NCI-H446 (cell line): ENCODE measurements around the gene NRG3.

ENCODE experiments used
- DNase-seq, 2 experiments: peaks; one replicate each; lab custom pipeline; 2025; lab: John Stamatoyannopoulos, UW

NRG3 gene

DNA sequence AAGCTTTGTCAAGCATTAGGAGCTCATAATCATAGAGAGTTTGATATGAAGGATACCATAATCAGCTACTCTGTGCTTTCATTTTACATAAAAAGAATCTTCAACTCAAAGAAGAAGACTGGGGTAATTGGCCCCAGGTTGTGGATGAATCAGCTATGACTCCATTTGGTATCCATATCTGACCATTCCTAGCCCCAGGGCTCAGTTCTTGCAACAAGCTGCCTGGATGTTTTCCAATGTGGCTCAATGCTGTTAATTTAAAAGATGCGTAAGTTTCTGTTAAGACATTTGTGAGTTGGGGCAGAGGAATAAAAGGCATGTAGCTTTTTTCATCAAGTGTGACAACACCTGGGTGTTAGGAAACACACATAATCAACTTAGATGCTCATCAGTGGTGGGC is 951.1 kb downstream of the NRG3 start:
- DNase-seq, result no peak

GRCh38 chr10:82827901-82828300 is 952.9 kb downstream of the NRG3 start:
- no peak for DNase-seq

DNA sequence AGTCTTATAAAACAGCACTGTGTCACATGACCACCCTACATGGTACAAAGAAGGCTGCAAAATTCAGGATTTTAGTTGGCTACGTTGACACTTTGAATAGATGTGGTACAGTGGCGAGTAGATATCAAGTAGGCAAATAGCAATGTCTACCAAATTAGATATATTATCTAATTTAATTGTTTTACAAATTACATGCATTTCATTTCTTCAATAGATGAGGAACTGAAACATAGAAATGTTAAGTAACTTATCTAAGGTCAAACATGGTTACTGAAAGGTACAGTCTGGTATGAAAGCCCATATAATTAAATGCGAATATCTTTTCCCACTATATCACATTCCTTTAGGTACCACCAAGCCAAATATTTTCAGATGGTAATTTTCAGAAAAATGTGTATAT is 972.2 kb downstream of the NRG3 start:
- DNase-seq, result no peak

DNA sequence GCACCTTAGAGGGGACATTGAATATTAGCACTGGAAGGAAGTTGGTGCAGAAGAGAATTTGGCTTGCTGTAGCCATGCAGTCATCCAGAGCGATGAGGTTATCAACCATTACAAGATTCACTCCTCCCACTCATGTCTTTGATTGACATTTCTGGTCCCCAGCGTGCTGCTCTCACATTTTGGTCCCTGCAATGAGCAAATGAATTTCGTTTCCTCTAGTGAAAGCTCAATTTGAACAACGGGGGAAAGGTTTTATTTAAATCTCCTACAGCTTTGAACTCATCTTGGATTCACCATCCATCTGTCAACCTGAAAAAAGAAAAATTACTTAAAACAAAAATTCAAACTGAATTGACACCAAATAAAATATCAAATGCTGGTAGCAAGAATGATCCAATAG is 975.2 kb downstream of the NRG3 start:
- no peak for DNase-seq

GRCh38 chr10:82856957-82857613 is 982.1 kb downstream of the NRG3 start:
- no peak for DNase-seq

- no peak for DNase-seq
Observed at GRCh38 chr10:82861889-82862288, 986.9 kb downstream of the NRG3 start.

GRCh38 chr10:82865366-82865765 is 990.4 kb downstream of the NRG3 start:
- DNase-seq, result no peak

DNA sequence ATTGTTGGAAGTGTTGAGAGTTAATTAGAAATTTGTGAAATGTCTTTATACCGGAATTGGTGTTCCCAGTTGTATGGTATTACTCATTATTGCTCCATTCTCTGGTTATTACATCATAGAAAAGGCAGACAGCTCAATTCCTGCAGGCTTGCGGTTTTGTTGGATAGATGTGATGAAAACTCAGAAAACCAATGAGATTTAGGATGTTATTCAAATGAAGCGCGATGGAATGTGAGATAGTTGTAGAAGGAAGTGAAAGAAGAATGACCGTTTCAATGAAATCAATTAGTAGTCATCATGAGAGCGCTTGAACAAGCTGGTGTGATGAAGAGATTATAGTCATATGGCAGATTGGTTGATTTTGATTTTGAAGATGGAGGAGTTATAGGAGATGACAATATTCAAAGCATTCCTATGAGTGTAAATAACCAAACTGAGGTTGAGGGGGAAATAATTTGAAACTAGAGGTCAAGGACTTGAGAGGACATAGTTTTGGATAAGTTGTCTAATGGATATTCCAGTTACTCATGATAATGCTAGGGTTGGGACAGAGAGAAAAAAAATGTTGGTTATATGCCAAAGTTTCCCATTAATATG is 991.5 kb downstream of the NRG3 start:
- DNase-seq, result no peak

GRCh38 chr10:82867056-82867455 is 992.1 kb downstream of the NRG3 start:
- no peak for DNase-seq

DNA sequence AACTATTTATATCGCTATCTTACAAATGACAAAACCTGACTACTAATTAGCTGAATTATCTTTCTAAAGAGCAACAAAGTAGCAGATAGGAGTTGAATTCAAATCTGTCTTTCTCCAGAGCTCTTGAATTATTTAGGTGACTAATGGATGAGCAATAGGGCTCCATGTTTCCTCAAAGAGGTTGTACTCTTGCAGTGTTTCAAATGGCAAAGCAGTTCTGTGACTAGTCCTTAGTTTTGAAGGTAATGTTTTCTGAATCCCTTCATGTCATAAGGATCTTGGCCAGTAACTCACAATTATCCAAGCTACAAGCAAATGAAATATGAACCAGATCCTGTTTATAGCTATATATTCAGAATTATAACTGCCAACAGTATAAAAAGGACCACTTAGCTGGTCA is 999.7 kb downstream of the NRG3 start:
- no peak for DNase-seq

- no peak for DNase-seq
Observed at GRCh38 chr10:82880776-82881290, 1005.8 kb downstream of the NRG3 start.

DNA sequence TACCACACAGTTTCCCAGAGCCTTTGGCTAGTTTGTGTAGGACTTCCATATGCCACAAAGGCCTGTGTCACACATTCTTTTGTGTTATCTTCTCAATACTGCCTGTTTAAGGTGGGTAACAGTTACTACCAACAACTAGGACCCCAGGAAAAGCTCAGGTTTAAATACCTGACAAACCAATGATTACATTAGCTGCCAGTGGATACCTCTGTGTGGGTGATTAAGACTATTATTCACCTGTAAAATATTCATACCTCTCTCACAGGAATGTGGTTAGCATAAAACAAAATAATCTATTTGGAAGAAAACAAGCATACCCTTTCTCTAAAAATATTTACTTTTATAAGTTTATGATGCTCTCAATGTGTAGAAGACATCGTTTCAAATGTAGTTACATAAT is 1007.7 kb downstream of the NRG3 start:
- no peak for DNase-seq

DNA sequence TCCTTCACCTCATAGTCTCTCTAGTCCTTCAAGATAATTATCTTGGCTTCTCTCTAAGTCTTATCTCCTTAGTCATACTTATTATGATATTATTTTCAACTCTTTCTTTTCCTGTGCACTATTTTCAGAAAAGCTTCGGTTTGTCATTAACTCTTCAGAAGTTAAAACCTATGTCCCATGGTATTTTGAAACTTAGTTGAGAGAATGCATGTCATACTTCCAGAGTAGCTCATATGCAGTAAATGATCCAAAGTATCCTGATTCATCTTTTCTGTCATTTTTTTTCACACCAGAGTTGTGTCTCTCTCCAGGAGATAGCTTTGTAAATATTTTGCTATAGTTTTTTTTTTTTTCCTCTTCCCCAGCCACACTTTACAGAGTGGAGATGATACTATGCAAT is 1008.6 kb downstream of the NRG3 start:
- no peak for DNase-seq

- DNase-seq, result peak; percentile 7 to 16
Observed at GRCh38 chr10:82887488-82887887, 1012.5 kb downstream of the NRG3 start.

- DNase-seq, result no peak
Observed at GRCh38 chr10:82888809-82889455, 1013.9 kb downstream of the NRG3 start.

GRCh38 chr10:82889728-82890127 is 1014.7 kb downstream of the NRG3 start:
- DNase-seq, result peak in 1 of 2 experiments; percentile 3

GRCh38 chr10:82890573-82890972 is 1015.6 kb downstream of the NRG3 start:
- DNase-seq, result no peak

GRCh38 chr10:82908096-82908495 is 1033.1 kb downstream of the NRG3 start:
- DNase-seq, result no peak

GRCh38 chr10:82908751-82909150 is 1033.8 kb downstream of the NRG3 start:
- no peak for DNase-seq

GRCh38 chr10:82910301-82910700 is 1035.3 kb downstream of the NRG3 start:
- DNase-seq, result no peak

DNA sequence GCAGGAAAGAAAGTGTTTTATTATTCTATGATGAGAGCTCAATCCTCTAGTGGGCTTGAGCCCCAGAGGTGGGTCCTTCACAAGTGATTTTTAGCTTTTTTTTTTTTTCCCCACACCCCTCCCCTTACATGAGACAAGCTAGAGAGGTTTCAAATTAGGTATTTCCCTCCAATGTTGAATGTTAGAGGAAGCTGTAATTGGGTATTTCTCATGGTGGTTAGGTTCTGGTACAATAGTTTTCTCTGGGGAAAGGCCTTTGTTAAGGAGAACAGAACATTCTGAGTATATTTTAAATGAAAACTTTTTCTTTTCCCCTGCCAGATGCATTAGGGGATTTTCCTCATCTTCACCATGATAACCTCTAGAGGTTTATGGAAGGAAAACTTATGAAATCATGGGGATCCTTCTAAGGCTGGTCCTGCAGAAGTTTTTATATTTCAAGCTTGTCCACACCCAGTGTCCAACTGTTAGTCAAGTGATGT is 1039.7 kb downstream of the NRG3 start:
- DNase-seq, result no peak

GRCh38 chr10:82916941-82917340 is 1041.9 kb downstream of the NRG3 start:
- no peak for DNase-seq

DNA sequence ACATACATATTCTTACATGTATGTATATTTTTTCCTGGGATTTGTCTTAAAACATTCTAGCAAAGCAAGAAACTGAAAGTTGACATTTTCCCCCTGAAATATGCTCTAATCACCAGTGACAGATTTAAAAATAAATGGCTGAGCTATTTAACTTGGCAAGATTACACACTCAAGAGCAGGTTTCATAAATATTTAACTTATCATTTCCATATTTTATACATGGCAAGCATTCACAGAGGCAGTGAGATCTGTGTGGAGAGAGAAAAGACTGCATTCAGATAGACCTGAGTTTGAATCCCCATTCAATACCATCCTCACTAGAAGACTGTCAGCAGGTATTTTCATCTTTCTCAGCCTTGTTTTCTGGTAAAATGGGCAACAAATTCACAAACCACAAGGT is 1043.0 kb downstream of the NRG3 start:
- DNase-seq, result no peak
